ENCODE results near the gene CDK6. TPM values are rescaled to one million over a fixed set of nuclear protein-coding genes. Genes with fewer than 3 reads are reported as not detected.
A peak's percentile ranks its signal among the peaks of the same experiment; 100 is the strongest.

CDK6 gene
- total RNA-seq, 6 experiments from 2014 or later, result 6.9 to 23.7 (median 17.0) TPM

DNA sequence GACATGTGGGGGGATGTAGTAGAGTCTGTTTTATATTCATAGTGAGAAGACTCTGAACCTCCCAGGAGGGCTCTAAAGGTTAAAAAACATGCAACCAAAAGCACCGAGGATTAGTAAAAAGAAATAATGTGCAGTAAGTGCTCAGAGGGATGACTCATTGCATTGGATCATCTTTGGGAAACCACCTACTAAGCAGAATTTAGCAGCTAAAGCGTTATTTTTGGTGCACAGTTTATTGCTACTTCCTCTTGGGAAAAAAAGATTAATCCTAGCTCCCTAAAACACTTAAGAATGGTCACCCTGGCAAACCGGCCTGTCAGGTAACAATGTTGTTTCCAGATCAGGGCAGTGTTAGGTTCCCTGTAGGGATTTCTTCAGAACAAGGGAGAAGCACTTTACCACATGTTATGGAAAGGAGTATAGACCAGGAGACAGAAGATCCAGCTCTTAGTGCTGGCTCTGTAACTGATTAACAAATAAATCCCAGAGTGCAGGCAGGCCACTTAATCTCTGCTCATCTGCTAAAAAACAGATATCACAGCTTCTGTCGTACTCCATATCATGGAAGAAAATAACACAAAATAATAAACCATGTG, 201.4 kb downstream of the CDK6 start:
- TF ChIP-seq POLR2A (IDR thresholded peaks at IDR 0.05), result no peak
- no peak for TF ChIP-seq CTCF (IDR thresholded peaks at IDR 0.05)
- DNase-seq, result no peak
- 4% methylated on average over 4 of the region's 4 CpGs for WGBS (ENCODE audit: insufficient coverage, low coverage, low lambda C conversion rate, missing lambda C conversion rate)
- Histone ChIP-seq H3K27me3 (no peaks in the 10 kb centered on the region), H3K4me1 (peaks cover 0 to 30% (median 7%) of the 10 kb centered on the region in 4 donors), H3K36me3 (no peaks in the 10 kb centered on the region), H3K4me3 (no peak overlapping the region), H3K9me3 (no peaks in the 10 kb centered on the region), H3K27ac (peak overlapping the region; percentile 0 to 60 (median 30))
- peak; percentile 74 to 89 (median 88) for ATAC-seq
- intact Hi-C loops (cut with DNase I), result no loop called here

DNA sequence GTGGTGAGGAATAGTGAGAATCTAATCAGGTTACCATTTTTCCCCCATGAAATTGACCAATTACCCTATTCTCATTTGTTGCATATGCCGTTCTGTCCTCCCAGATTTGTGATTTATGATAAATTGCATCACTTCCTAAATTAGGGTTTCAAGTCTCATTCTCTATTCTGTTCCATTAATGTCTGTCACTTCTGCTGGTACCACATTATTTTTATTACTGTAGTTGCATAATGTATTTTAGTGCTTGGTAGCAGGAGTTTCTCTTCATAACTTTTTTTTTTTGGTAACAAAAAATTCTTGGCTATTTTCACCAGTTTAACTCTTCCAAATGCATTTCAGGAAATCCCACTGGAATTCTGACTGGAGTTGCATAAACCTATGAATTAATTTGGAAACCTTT, 202.2 kb downstream of the CDK6 start:
- Histone ChIP-seq H3K36me3 (no peaks in the 10 kb centered on the region), H3K27ac (peak overlapping the region in 1 of 3 donors; percentile 49), H3K4me3 (no peak overlapping the region), H3K9me3 (no peaks in the 10 kb centered on the region), H3K4me1 (peaks cover 0 to 30% (median 7%) of the 10 kb centered on the region in 4 donors), H3K27me3 (no peaks in the 10 kb centered on the region)
- TF ChIP-seq POLR2A (IDR thresholded peaks at IDR 0.05) (no peak), CTCF (IDR thresholded peaks at IDR 0.05) (no peak)
- DNase-seq, result no peak
- intact Hi-C loops (cut with DNase I), result no loop called here
- WGBS (ENCODE audit: insufficient coverage, low coverage, low lambda C conversion rate, missing lambda C conversion rate), result 47% methylated on average over 1 of the region's 1 CpG
- ATAC-seq, result no peak

- TF ChIP-seq CTCF (IDR thresholded peaks at IDR 0.05) (no peak), POLR2A (IDR thresholded peaks at IDR 0.05) (no peak)
- Histone ChIP-seq H3K4me1 (peaks cover 0 to 30% (median 7%) of the 10 kb centered on the region in 4 donors), H3K9me3 (no peaks in the 10 kb centered on the region), H3K36me3 (no peaks in the 10 kb centered on the region), H3K4me3 (no peak overlapping the region), H3K27me3 (no peaks in the 10 kb centered on the region), H3K27ac (peak overlapping the region in 1 of 3 donors; percentile 49)
- ATAC-seq (peak; percentile 73 to 84 (median 81)), DNase-seq (no peak)
- intact Hi-C loops (cut with DNase I), result no loop called here
- WGBS (ENCODE audit: insufficient coverage, low coverage, low lambda C conversion rate, missing lambda C conversion rate), result 17% methylated on average over 2 of the region's 2 CpGs
These were observed 203.0 kb downstream of the CDK6 start for GRCh38 chr7:92633211-92633906.

GRCh38 chr7:92632791-92633190, 203.6 kb downstream of the CDK6 start:
- Histone ChIP-seq H3K4me1 (peaks cover 0 to 30% (median 7%) of the 10 kb centered on the region in 4 donors), H3K4me3 (no peak overlapping the region), H3K9me3 (no peaks in the 10 kb centered on the region), H3K27ac (peak overlapping the region in 1 of 3 donors; percentile 36), H3K27me3 (no peaks in the 10 kb centered on the region), H3K36me3 (no peaks in the 10 kb centered on the region)
- TF ChIP-seq CTCF (IDR thresholded peaks at IDR 0.05), result no peak
- no peak for TF ChIP-seq POLR2A (IDR thresholded peaks at IDR 0.05)
- ATAC-seq (no peak), DNase-seq (no peak)
- intact Hi-C loops (cut with DNase I), result no loop called here
- whole genome bisulfite sequencing (ENCODE audit: insufficient coverage, low coverage, low lambda C conversion rate, missing lambda C conversion rate), result 100% methylated on average over 1 of the region's 1 CpG

Data from right lobe of liver (tissue), 6 donors.